HG03342 (cell line): ENCODE results near the gene SLC13A1.

Experiments used
- ATAC-seq: cut with Tn5 transposase; IDR thresholded peaks from one replicate; pipeline ENCODE4 v1.9.1; 2021; ENCODE audit warnings: mild to moderate bottlenecking, moderate library complexity; ENCODE audit not compliant: unreplicated experiment

The SLC13A1 gene

DNA sequence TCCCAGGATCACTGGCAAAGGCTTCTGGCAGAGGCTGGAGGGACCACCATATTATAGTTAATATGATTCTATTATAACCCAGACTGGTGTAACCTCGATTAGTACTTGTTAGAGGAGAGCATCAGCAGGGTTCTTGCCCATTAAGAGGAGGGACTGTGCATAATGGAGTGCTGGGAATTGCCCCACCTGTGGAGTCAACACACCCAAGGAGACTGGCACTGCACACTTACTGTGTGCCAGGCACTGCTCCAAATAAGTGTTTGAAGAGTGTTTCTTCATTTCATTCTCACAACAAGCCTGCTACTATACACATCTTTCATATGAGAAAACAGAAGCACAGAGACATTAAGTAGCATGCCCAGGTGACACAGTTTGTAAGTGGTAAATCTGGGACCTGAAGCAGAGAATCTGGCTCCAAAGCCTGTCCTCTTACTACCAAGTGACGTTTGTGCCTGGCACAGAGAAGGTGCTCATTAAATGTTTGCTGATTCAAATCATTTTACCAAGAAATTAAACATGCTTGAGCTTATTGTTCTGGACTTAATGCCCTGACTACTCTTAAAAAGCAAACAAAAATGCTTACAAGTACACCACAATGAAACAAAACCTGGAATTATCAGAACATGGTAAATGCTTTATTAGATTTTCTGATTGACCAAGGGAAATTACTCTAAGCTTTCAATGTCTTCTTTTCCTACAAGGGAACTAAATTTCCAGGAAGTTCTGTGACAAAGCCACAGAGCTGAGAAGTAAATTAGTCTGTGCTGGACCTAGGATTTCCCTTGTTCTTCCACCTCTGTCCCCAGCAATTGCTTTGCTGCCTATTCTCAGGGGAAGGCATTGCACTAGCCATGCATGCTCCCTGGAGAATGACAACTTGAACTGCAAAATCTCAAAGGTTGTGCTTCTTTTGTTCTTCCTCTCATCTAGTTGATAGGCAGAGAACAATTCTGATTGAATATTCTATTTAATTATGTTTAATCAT, 809 bp downstream of the SLC13A1 start:
- ATAC-seq, result no peak

GRCh38 chr7:123198111-123198510, 1.7 kb downstream of the SLC13A1 start:
- ATAC-seq, result no peak

GRCh38 chr7:123193235-123193634, 6.5 kb downstream of the SLC13A1 start:
- ATAC-seq, result no peak

DNA sequence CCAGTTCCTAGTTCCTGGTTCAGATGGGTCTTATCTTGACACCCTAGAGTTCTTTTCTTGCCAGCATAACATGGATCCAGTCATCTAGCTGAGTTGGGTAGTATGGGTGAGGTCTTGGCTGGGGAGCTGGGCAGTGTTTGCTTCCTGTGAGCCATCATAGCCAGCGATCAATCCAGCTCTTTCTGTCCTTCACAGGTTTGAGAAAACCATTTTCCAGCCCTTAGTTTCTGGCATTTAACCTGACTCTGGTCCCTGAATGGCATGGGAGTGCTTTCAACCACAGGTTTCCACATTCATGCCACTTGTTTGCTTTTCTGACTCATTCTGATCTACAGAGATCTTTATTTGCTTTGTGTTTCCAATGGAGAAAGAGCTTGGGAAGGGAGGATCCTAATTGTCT, 8.6 kb downstream of the SLC13A1 start:
- no peak for ATAC-seq

DNA sequence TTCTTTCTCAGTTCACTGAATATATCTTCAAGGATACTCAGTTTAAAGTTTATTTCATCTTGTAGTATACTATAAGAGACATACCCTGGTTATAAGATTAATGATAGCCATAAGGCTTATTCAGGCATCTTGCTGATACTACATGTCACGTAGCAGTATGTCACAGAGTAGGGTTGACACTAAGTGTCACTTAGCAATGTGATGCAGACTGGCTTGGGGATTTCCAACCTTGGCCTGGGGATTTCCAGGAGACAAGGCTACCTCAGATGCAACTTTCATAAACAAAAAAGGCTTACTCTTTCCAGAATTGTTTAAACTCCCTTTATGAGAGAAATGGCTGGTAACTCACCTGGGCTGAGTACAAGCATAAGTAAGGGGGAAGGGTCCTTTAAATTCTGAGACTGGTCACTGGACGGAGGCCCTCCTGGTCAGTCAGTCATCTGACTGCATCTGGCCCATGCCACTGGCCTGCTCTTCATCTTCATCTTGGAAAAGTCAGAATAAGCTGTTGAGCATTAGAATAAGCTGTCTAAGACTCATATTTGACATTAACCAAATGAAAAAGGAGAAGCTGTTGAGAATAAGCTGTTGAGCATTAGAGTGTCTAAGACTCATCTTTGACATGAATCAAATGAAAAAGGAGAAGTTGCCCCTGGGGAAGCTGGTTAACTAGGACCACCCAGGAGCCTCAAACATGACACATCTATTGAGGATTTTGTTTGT, 9.5 kb downstream of the SLC13A1 start:
- ATAC-seq, result peak; percentile 92

- ATAC-seq, result no peak
Observed at GRCh38 chr7:123185756-123186155, 14.0 kb downstream of the SLC13A1 start.

GRCh38 chr7:123184271-123184670, 15.5 kb downstream of the SLC13A1 start:
- ATAC-seq, result no peak

DNA sequence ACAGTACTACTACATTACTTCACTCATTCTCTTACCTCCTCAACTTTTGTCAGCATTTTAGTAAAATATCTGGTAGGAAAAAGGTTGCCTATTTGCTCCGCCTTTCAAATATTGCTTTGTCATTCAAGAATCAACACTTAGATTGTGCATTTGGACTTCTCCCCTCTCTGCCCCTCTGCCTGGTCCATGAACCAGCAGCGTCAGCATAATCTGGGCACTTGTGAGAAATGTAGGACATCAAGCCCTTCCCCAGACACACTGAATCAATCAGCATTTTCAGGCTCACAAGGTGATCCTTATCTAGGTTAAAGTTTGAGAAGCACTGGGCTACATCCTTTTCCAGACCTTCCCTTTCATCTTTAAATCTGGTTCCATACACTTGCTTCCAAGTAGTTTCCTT, 16.3 kb downstream of the SLC13A1 start:
- no peak for ATAC-seq

DNA sequence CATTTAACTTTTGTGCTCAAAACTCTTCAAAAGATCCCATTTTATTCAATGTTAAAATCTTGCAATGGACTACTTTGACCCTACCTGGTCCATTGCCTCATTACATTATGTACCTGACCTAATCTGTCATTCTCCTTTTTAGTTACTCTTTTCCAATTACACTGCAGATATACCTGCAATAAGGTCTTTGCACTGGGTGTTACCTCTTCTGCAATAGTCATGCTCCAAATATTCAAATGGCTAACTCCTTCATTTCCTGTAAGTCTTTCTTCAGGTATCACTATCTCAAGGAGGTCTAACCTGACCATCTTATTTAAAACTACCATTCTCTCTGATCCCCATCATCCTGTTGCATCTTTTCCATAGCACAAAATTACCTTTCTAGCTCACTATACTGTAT, 22.3 kb downstream of the SLC13A1 start:
- no peak for ATAC-seq

DNA sequence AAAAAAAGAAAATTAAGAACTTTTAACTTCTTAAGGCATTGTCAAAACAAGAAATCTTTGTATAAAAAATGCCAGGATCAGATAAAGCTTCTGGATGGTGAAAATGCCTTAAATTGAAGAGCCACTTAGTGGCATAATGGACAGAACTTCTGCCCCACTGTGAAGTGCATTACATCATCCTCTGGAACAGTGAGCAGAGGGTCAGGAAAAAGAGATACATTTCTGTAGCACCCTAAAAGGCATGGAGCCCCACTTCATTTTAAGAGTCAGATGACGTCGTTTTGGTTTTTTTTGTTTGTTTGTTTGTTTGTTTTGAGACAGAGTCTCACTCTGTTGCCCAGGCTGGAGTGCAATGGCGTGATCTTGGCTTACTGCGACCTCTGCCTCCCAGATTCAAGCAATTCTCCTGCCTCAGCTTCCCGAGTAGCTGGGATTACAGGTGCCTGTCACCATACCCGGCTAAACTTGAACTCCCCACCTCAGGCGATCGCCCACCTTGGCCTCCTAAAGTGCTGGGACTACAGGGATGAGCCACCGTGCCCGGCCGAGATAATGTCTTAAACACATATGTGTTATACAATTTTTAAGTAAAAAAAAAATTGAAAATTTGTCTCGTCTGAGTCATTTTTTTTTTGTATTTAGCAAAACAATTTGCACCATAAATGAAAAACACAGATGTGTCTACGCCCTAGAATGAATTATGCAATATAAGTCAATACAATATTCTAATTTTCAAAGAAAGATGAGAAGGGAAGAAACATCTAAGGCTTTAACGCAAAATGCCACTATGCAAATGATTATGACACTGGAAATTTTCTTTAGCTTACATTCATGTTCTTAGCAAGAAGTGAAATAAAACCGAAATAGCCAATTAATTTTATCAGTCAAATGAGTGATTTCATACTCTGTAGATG, 29.2 kb downstream of the SLC13A1 start:
- ATAC-seq, result no peak

- ATAC-seq, result no peak
Observed at GRCh38 chr7:123169065-123169464, 30.7 kb downstream of the SLC13A1 start.

- ATAC-seq, result no peak
Observed at GRCh38 chr7:123157606-123158005, 42.2 kb downstream of the SLC13A1 start.

GRCh38 chr7:123155571-123155970, 44.2 kb downstream of the SLC13A1 start:
- no peak for ATAC-seq

GRCh38 chr7:123154231-123154860, 45.4 kb downstream of the SLC13A1 start:
- peak; percentile 100 for ATAC-seq

- ATAC-seq, result no peak
Observed at GRCh38 chr7:123151443-123151842, 48.3 kb downstream of the SLC13A1 start.

DNA sequence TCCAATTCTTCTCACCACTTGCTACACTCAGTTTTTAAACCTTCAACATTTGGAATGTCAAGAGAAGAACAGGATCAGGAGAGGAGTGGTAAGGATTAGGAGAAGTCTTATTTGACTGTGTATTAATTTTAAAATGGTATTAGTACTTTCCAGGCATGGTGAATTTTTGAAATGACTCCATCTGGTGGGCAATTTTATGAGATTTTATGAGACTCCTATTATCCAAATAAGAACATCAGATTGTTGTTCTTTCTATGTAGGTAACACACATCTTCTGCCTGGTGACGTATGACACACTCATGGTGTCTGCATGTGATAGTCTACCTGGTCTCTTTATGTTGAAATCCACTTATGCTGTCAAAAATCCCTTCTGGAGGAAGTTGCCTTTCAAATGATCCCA, 51.0 kb downstream of the SLC13A1 start:
- ATAC-seq, result no peak

DNA sequence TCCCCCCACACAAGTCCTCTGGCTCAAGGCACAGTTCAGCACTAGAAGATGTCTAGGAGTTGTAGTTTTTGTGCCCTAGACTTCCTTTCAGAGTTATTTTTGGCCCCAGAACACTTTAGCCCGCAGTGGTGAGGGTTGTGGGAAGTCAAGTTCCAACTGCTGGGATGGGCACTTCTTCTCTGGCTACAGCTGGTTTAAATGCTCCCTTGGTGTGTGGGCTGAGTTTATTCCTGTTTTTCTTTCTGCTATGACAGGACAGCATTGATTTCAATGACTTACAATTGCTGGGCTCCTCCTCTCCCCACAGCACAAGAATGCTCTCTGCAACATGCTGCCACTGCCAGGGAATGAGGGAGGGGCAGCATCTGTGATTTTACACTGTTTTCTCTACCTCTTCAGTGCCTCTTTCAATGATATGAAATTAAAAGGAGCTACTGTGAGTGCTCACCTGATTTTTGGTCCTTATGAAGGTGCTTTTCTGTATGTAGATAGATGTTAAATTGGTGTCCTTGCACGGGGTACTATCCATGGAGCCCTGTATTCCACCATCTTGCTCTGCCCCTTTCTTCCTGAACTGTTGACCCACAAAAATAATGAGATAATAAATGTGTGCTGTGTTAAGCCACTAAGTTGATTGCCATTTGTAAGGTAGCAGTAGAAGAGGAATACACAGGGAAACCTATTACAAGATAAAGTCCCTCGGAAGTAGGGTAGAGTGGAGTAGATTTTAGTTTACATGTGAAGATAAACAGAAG, 56.3 kb downstream of the SLC13A1 start:
- ATAC-seq, result no peak

DNA sequence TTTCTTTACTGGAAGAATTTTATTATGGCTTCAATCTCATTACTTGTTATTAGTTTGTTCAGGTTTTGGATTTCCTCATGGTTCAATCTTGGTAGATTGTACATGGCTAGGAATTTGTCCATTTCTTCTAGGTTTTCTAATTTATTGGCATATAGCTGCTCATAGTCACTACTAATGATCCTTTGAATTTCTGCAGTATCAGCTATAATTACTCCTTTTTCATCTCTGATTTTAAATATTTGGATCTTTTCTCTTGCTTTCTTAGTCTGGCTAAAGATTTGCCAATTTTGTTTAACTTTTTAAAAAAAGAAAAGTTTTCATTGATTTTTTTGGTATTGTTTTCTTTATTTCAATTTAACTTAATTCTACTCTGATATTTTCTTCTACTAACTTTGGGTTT, 59.2 kb downstream of the SLC13A1 start:
- no peak for ATAC-seq

DNA sequence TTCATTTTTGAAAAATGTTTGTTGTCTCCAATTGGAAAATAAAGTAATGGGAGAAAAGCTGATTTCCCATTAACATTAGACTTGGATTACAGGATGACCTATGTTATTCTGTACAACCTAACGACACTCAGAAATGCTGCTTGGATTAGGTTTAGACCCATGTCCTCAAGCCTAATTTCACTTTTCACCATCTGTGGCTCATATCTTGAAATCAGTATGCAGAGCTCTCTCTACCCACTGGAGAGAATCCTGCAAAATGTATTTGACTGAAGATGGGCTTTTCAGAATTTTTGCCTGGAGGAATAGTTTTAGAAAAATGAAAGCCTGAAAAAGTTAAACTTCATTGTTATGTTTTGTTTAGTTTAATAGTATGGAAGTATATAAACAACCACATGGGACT, 63.8 kb downstream of the SLC13A1 start:
- no peak for ATAC-seq

DNA sequence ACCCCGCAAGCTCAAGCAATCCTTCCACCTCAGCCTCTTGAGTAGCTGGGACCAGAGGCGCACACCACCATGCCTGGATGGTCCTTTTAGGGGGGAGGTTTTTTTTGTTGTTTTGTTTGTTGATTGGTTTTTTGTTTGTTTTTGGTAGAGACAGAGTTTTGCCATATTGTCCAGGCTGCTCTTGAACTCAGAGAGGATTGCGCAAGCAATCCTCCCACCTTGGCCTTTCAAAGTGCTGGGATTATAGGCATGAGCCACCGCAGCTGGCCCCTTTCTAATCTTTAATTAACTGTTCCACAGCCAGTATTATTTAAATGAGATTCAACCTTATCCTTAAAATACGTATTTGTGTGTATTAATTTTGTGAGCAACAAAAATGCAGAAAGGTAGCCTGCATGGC, 65.8 kb downstream of the SLC13A1 start:
- ATAC-seq, result no peak
